Measurements from ENCODE around the gene C4orf50.

- TF ChIP-seq POLR2A (IDR thresholded peaks at IDR 0.05) (no peak), CTCF (IDR thresholded peaks at IDR 0.05) (no peak), POLR2AphosphoS5 (IDR thresholded peaks at IDR 0.05) (no peak), EP300 (IDR thresholded peaks at IDR 0.05) (no peak)
Measured at GRCh38 chr4:6009452-6009851, 8.8 kb downstream of the C4orf50 start.

All from sigmoid colon (tissue), 4 donors.